ENCODE results near the gene FOXJ3.

- TF ChIP-seq CTCF (conservative IDR thresholded peaks at IDR 0.05; ENCODE audit: low read depth, low read length) (no peak), BHLHE40 (IDR thresholded peaks at IDR 0.05; ENCODE audit: low read depth, low read length) (no peak), RCOR1 (IDR thresholded peaks at IDR 0.05; ENCODE audit: insufficient replicate concordance, low read length) (no peak), POLR2A (IDR thresholded peaks at IDR 0.05; ENCODE audit: low read depth, low read length) (no peak), RAD21 (IDR thresholded peaks at IDR 0.05; ENCODE audit: low read length) (no peak), MXI1 (IDR thresholded peaks at IDR 0.05; ENCODE audit: borderline replicate concordance, low read depth, low read length) (no peak), FOS (IDR thresholded peaks at IDR 0.05; ENCODE audit: low read depth, low read length) (no peak), RFX5 (IDR thresholded peaks at IDR 0.05; ENCODE audit: low read depth, low read length) (no peak), CHD1 (IDR thresholded peaks at IDR 0.05; ENCODE audit: low read depth, low read length) (no peak)
Observed at GRCh38 chr1:42259739-42260064, 75.3 kb downstream of the FOXJ3 start.

Measured in IMR-90 (cell line).